GM12801 (cell line): ENCODE measurements around the gene GSG1L.

Experiments
- CTCF ChIP-seq: IDR thresholded peaks from one replicate; pipeline ENCODE4 v1.5.1; 2011; ENCODE audit warnings: control low read depth; ENCODE audit not compliant: insufficient read length; ENCODE audit errors: extremely low read depth

Gene GSG1L

GRCh38 chr16:27826893-27827289 lies 236.6 kb downstream of the GSG1L start:
- no peak for TF ChIP-seq CTCF

- TF ChIP-seq CTCF, result no peak
These were observed 237.2 kb downstream of the GSG1L start for GRCh38 chr16:27826081-27826892.

- no peak for TF ChIP-seq CTCF
These were observed 238.7 kb downstream of the GSG1L start for GRCh38 chr16:27824786-27825185.

- no peak for TF ChIP-seq CTCF
These were observed 239.5 kb downstream of the GSG1L start for GRCh38 chr16:27824006-27824405.

GRCh38 chr16:27823421-27823820 lies 240.1 kb downstream of the GSG1L start:
- TF ChIP-seq CTCF, result no peak

GRCh38 chr16:27822996-27823395 lies 240.5 kb downstream of the GSG1L start:
- TF ChIP-seq CTCF, result no peak

GRCh38 chr16:27822529-27822928 lies 241.0 kb downstream of the GSG1L start:
- TF ChIP-seq CTCF, result no peak
